HG03442 (cell line): ENCODE measurements around the gene ELF1.
"Not testable (repeated sequence)": the region's sequence is repeated elsewhere in the genome, so short reads cannot be mapped to it uniquely, and the experiment has no call there.

Experiments used
- ATAC-seq: cut with Tn5 transposase; IDR thresholded peaks from one replicate; pipeline ENCODE4 v1.9.1; 2021; ENCODE audit warnings: mild to moderate bottlenecking, moderate library complexity; ENCODE audit not compliant: unreplicated experiment

ELF1 gene

GRCh38 chr13:41042419-41042818 lies 23.3 kb upstream of the ELF1 start:
- not testable (repeated sequence) for ATAC-seq

GRCh38 chr13:41040584-41041334 lies 21.6 kb upstream of the ELF1 start:
- ATAC-seq, result no peak

- no peak for ATAC-seq
Observed at GRCh38 chr13:41039746-41040145, 20.6 kb upstream of the ELF1 start.

- ATAC-seq, result not testable (repeated sequence)
Observed at GRCh38 chr13:41036557-41036956, 17.4 kb upstream of the ELF1 start.

- no peak for ATAC-seq
Observed at GRCh38 chr13:41034881-41035280, 15.8 kb upstream of the ELF1 start.

- ATAC-seq, result no peak
Observed at GRCh38 chr13:41034382-41034781, 15.3 kb upstream of the ELF1 start.

- no peak for ATAC-seq
Observed at GRCh38 chr13:41032691-41033376, 13.7 kb upstream of the ELF1 start.

- no peak for ATAC-seq
Observed at GRCh38 chr13:41029629-41030028, 10.5 kb upstream of the ELF1 start.

- no peak for ATAC-seq
Observed at GRCh38 chr13:41028051-41028450, 8.9 kb upstream of the ELF1 start.

GRCh38 chr13:41026788-41027187 lies 7.7 kb upstream of the ELF1 start:
- no peak for ATAC-seq

- ATAC-seq, result no peak
Observed at GRCh38 chr13:41025518-41025917, 6.4 kb upstream of the ELF1 start.

- ATAC-seq, result no peak
Observed at GRCh38 chr13:41019578-41020347, 647 bp upstream of the ELF1 start.

- no peak for ATAC-seq
Observed at GRCh38 chr13:41018602-41018948, 541 bp downstream of the ELF1 start.

- ATAC-seq, result no peak
Observed at GRCh38 chr13:41017817-41018601, 1.1 kb downstream of the ELF1 start.

GRCh38 chr13:41017159-41017558 lies 2.0 kb downstream of the ELF1 start:
- no peak for ATAC-seq

GRCh38 chr13:41015920-41016319 lies 3.2 kb downstream of the ELF1 start:
- ATAC-seq, result no peak

GRCh38 chr13:41013835-41014234 lies 5.3 kb downstream of the ELF1 start:
- no peak for ATAC-seq

GRCh38 chr13:41012536-41012935 lies 6.6 kb downstream of the ELF1 start:
- no peak for ATAC-seq

GRCh38 chr13:41011382-41011956 lies 7.6 kb downstream of the ELF1 start:
- no peak for ATAC-seq

GRCh38 chr13:41008349-41008980 lies 10.7 kb downstream of the ELF1 start:
- ATAC-seq, result peak; percentile 30
